ELR (cell line): ENCODE results near the gene YPEL4.
A peak's percentile ranks its signal among the peaks of the same experiment; 100 is the strongest.

Experiments
- DNase-seq: peaks from one replicate; pipeline ENCODE4 v3.0.0-alpha.2; 2015; ENCODE audit warnings: low read depth

The YPEL4 gene

DNA sequence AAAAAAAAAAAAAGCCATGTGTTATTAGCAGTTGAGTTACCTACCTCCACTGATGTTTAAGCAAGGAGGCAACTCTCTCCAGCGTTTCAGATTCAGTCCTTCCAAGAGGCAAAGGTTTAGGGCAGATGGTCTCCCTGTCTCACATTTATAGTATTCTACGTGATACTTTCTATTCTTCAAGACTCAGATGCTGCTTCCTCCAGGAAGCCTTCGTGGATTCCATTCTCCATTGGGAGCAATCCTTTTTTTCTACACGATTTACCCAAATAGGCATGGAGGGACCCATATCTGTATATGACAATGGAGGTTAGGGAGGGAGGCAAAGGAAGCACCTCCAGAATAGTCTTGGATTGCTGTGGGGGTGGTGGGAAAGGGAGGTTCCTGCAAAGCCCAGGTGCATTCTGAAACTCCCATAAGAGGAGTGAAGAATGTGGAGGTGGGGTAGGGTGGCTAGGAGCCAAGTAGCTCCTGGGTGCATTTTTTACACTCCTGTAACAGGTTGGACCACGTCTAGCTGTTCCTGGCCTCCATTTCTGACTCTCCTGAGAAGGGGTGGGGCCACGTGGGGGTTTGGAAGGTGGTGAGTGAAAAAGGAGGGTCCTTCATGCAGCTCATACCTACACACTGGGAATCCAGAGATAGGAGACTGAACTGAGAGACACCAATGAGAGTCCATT lies 16.2 kb downstream of the YPEL4 start:
- DNase-seq, result no peak

DNA sequence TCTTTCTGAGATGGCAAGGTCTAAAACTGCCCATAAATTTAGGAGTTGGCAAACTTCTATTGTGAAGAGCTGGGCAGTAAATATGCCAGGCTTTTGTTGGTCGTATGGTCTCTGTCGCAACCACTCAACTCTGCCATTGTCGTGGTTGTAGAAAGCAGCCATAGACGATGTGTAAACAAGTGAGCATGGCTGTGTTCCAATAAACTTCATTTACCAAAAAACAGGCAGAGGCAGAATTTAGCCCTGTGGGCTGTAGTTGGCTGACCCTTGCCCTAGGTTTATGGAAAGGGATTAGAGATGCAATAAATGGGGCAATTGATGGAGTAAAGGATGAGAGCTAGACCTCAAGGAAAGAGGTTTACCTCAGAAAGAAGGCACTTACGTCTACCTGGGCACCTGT lies 17.6 kb downstream of the YPEL4 start:
- DNase-seq, result no peak

DNA sequence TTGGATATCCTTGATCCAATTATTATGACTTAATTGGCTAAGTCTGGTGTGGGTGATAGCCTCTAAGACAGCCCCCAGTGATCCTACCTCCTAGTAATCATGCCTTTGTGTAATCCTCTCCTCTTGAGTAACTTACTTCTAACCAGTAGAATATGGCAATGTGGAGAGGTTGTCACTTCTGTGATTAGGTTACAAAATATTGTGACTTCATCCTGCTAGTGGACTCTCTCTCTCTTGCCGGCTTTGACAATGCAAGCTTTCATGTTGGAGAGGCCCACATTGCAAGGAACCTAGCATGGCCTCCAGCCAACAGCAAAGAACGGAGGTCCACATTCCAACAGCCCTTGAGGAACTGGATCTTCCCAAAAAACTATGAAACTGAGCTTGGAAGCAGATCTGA lies 19.5 kb downstream of the YPEL4 start:
- DNase-seq, result no peak

GRCh38 chr11:57626895-57627294 lies 22.8 kb downstream of the YPEL4 start:
- no peak for DNase-seq

- DNase-seq, result no peak
These were observed 24.8 kb downstream of the YPEL4 start for GRCh38 chr11:57624864-57625263.

- no peak for DNase-seq
These were observed 27.4 kb downstream of the YPEL4 start for GRCh38 chr11:57622263-57622662.

DNA sequence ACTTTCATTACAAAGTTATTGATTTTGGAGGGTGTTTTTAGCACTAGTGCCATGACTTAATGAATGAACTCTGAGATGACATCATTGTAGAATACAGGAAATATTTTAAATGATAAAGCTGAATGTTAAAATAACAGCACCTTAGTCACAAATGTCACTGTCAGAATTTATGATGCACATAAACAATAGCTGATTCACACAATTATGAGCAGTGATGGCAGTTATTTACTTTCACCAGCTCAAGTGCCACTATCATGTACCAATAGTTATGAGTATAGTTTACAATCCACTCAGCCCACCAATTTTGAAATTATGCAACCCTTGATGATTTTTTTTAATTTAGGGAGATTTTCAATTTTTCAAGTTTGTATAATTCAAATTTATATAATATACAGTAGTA lies 29.2 kb downstream of the YPEL4 start:
- no peak for DNase-seq

DNA sequence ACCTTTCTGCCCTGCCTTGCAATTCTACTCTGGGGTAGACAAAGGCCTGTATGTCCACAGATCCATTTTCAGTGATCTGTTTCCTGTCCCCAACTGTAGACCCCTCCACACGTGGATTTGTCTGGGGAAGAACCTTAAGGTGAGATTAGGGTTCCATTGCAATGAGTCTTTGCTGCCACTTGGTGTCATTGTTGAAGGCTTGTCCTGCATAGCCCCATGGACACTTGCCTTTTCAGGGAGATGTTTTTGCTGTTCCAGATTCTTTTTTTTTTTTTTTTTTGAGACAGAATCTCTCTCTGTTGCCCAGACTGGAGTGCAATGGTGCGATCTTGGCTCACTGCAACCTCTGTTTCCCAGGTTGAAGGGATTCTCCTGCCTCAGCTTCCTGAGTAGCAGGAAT lies 30.4 kb downstream of the YPEL4 start:
- DNase-seq, result no peak

- no peak for DNase-seq
These were observed 31.3 kb downstream of the YPEL4 start for GRCh38 chr11:57618438-57618837.

DNA sequence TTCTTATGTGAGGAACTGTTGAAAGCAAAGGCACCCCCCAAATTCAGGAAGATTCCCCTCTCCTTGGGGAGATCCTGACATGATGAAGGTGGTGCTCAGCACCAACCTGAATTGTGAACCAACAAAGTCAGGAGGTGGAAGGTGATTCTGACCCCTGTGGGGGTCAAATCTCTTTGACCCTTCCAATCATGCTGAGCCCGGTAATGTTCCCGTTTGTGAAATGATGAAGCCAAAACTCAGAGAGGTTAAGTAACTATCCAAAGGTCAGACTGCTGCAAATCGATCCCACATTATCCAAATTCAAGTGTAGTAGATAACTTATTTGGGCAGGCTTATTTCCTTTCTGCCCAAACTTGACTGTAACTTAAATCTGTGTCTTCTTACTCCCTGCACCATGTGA lies 33.1 kb downstream of the YPEL4 start:
- DNase-seq, result no peak

- DNase-seq, result no peak
These were observed 34.4 kb downstream of the YPEL4 start for GRCh38 chr11:57615308-57615707.

GRCh38 chr11:57614234-57614772 lies 35.4 kb downstream of the YPEL4 start:
- DNase-seq, result no peak

DNA sequence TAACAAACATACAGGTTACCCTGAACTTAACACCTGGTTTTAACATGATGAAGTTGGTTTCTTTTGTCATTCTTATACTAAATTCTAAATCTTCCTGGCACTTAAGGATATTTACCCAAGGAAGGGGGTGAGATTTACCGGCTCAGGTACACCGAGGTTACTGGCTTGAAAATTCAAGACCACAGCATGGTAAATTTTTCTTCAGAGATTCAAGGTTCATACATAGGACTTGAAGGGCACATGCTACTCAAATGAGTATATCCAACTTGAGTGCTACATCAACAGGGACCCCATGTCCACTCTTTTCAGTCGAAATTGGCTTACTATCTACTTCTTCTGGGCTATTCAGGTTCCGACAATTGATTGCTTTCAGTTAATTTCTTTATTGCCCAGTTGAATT lies 39.5 kb downstream of the YPEL4 start:
- DNase-seq, result no peak

DNA sequence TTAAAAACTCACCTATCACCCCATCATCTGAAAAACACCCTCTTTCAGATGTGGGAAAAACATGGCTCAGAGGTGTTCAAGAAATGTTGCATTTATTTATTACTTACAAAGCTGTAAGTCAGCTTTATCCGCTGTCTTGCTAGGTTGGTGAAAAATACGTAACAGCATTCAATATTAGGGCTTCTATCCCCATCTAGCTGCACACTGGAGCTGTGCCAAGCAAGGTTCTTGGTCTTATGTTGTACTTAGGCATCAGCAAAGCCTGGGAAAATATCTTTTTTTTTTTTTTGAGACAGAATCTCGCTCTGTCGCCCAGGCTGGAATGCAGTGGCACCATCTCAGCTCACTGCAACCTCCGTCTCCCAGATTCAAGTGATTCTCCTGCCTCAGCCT lies 44.7 kb downstream of the YPEL4 start:
- DNase-seq, result no peak

GRCh38 chr11:57604296-57605027 lies 45.2 kb downstream of the YPEL4 start:
- no peak for DNase-seq

- no peak for DNase-seq
These were observed 48.4 kb downstream of the YPEL4 start for GRCh38 chr11:57601297-57601696.

DNA sequence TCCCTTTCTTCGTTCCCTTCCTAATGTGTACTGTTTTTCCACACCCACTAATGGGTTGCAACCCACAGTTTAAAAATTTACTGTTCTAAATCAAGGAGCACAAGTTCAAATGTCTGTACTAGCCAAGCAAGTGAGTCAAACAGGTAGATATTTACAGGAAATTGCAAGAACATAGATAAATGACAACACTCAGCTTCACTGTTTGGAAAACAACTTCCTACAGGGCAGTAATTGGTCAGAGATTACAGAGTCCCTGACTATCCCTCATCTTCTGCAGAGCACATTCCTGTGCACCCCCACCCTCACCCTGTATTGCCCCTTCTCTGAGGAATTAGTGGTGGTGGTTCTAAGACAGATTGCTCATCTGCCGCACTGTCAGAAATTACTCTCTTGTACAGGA lies 50.3 kb downstream of the YPEL4 start:
- no peak for DNase-seq

- DNase-seq, result peak; percentile 16
These were observed 50.9 kb downstream of the YPEL4 start for GRCh38 chr11:57598831-57599155.

DNA sequence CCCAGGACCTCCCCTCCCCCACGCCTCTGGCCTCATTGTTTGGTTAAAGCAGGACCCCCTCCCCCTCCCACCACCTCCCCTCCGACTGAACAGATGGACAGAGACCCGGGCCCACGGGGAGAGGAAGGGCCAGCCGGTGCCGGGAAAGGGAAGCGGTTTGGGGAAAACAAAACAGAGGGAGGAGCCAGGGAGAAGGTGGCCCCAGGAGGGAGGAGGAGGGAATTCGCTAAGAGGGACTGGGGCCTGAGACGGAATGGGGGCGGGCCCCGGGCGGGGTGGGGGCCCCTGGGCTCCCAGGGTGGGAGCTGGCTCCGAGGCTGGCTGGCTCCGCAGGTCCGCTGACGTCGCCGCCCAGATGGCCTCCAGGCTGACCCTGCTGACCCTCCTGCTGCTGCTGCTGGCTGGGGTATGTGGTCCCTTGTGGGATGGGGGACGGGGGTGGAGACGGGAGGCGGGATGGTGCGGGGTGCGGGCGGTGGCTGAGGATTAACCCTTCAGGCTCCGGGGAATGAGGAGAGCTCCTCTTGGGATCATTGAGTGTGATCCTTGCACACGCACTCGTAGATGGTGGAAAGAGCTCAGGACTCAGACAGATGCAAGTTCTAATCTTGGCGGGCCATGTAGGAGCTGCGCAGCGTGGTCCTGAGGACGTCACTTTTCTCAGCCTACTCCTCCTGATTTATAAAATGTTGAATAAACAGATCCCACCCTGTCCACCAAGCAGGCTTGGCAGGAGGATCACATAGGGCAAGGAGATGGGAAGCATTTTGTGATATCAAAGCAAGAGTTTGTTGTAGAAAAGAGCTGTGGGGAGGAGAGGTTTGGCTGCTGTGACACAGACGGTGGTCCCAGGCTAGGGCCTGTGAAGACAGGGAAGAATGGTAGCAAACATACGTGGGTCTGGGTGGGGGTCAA lies 51.5 kb downstream of the YPEL4 start:
- peak; percentile 22 for DNase-seq

DNA sequence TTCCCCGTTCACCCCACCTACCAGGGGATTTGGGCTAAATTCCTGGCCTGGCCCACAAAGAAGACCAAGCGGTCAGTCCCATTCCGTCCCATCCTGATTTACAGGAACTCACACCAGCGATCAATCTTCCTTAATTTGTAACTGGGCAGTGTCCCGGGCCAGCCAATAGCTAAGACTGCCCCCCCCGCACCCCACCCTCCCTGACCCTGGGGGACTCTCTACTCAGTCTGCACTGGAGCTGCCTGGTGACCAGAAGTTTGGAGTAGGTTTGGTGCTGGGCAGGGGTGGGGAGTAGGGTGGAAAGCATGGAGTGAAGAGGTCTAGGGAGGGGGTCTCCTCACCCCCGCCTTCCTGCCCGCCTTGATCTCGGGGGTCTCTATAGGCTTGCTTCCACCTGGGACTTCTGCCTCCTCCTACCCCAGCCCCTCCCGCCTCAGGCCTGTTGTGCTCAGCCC lies 52.2 kb downstream of the YPEL4 start, which contains the start of gene SERPING1:
TSS of gene SERPING1 (plus strand) at position 225 of the 455 bp plus-strand sequence. CDS start 586 bp downstream, outside the sequence.
- DNase-seq, result no peak

GRCh38 chr11:57596266-57596885 lies 53.3 kb downstream of the YPEL4 start:
- DNase-seq, result no peak
